CD4-positive, alpha-beta memory T cell (primary cell): Measurements from ENCODE around the gene SNTG2. TPM values are rescaled to one million over a fixed set of nuclear protein-coding genes. Genes with fewer than 3 reads are reported as not detected.
"Not testable (repeated sequence)": the region's sequence is repeated elsewhere in the genome, so short reads cannot be mapped to it uniquely, and the experiment has no call there.

Source experiments
- CTCF ChIA-PET: fragments of 350-600 bp; sonication (Branson Sonifier 250); formaldehyde crosslinking; loops from one replicate; lab custom pipeline; 2021; ENCODE audit warnings: inconsistent platforms; ENCODE audit not compliant: partially characterized antibody; lab: Charles Lee
- POLR2A ChIA-PET: fragments of 350-600 bp; sonication (Branson Sonifier 250); formaldehyde crosslinking; loops from one replicate; lab custom pipeline; 2021; ENCODE audit not compliant: partially characterized antibody; lab: Charles Lee
- DNase-seq, 5 donors: peaks; one replicate each; pipeline versions ENCODE4 v3.0.0 to v3.0.0-alpha.2; 2020 to 2022; ENCODE audit warnings: mixed read lengths in 1 of 5
- H3K27ac ChIP-seq: one replicate; pipeline ENCODE4 v1.7.0; 2013; ENCODE audit warnings: low read depth, low read length
- H3K27me3 ChIP-seq: 2 replicates; pipeline ENCODE4 v1.7.0; 2013; ENCODE audit warnings: mild to moderate bottlenecking, low read length, moderate library complexity; ENCODE audit not compliant: insufficient read depth
- H3K36me3 ChIP-seq: 2 replicates; pipeline ENCODE4 v1.7.0; 2013; ENCODE audit warnings: mild to moderate bottlenecking, low read length, moderate library complexity; ENCODE audit not compliant: insufficient read depth
- H3K4me1 ChIP-seq: 2 replicates; pipeline ENCODE4 v1.7.0; 2013; ENCODE audit warnings: mild to moderate bottlenecking, low read length, moderate library complexity; ENCODE audit not compliant: insufficient read depth
- H3K4me3 ChIP-seq, 2 donors: one replicate each; pipeline ENCODE4 v1.7.0; 2013; ENCODE audit warnings: low read length in 2 of 2, mild to moderate bottlenecking in 1 of 2
- H3K9me3 ChIP-seq, 2 donors: one replicate each; pipeline ENCODE4 v1.7.0; 2013; ENCODE audit warnings: low read length in 2 of 2, control low read depth in 1 of 2; ENCODE audit not compliant: control insufficient read depth in 1 of 2
- H3K27ac Mint-ChIP-seq, 7 donors: one replicate each; pipeline ENCODE4 v1.8.0; 2020 to 2021; ENCODE audit warnings: mixed read lengths in 7 of 7, mild to moderate bottlenecking in 6 of 7, inconsistent platforms in 3 of 7, moderate library complexity in 3 of 7
- H3K27me3 Mint-ChIP-seq, 2 donors: one replicate each; pipeline ENCODE4 v1.8.0; 2020 to 2021; ENCODE audit warnings: mixed read lengths in 2 of 2
- H3K36me3 Mint-ChIP-seq, 2 donors: one replicate each; pipeline ENCODE4 v1.8.0; 2020 to 2021; ENCODE audit warnings: mixed read lengths in 2 of 2, inconsistent platforms in 1 of 2, mild to moderate bottlenecking in 1 of 2
- H3K4me1 Mint-ChIP-seq, 4 donors: one replicate each; pipeline ENCODE4 v1.8.0; 2020 to 2021; ENCODE audit warnings: mixed read lengths in 4 of 4, mild to moderate bottlenecking in 1 of 4
- H3K4me3 Mint-ChIP-seq, 8 donors: one replicate each; pipeline ENCODE4 v1.8.0; 2020 to 2021; ENCODE audit warnings: mixed read lengths in 8 of 8, mild to moderate bottlenecking in 7 of 8, moderate library complexity in 6 of 8, inconsistent platforms in 3 of 8
- H3K9me3 Mint-ChIP-seq, 8 donors: one replicate each; pipeline ENCODE4 v1.8.0; 2020 to 2021; ENCODE audit warnings: mixed read lengths in 8 of 8, mild to moderate bottlenecking in 5 of 8, inconsistent platforms in 3 of 8, moderate library complexity in 1 of 8
- intact Hi-C: fragments of 100-400 bp; cut with micrococcal nuclease; formaldehyde crosslinking; loops from one replicate; pipeline ENCODE4 v1.15.1; 2023
- polyA plus RNA-seq, 2 donors: library from polyadenylated mRNA; unstranded; fragments of 300-500 nt; fragmentation: Illumina TruSeq; gene quantifications; one replicate each; pipeline ENCODE4 v1.2.3, GENCODE V29; 2021
- total RNA-seq, 2 experiments: library from RNA; stranded (reverse); gene quantifications; one replicate each; pipeline ENCODE4 v1.2.3, GENCODE V29; 2021

Gene SNTG2
- total and polyA plus RNA-seq, 4 experiments from 2014 or later = 0.55 to 1.3 (median 0.96) TPM; not detected in 1

DNA sequence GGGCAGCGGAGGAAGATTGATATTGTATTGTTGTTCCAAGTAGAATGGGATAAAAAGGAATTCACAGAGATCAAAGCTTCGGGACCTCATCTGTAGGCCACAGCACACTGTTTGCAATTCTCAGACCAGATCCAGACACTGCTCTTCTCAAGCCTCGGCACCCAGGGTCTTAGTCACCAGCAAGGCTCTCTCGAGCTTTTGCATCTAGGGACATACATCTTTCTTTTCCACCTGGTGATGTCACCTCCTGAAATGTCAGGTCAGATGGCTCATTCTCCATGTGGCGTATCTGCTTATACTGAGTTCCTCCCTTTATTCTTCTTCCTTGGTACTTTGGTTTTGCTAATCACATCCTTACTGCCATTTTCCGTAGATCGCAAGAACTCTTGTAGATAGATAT, 42.9 kb upstream of the SNTG2 start:
- peak overlapping the region in 1 of 8 donors; percentile 39 for H3K4me3 Mint-ChIP-seq
- DNase-seq = no peak
- H3K36me3 Mint-ChIP-seq = no peaks in the 10 kb centered on the region
- intact Hi-C loops = no loop called here
- Histone ChIP-seq H3K27ac (no peak overlapping the region), H3K27me3 (no peaks in the 10 kb centered on the region), H3K4me1 (no peaks in the 10 kb centered on the region), H3K36me3 (no peaks in the 10 kb centered on the region), H3K9me3 (no peaks in the 10 kb centered on the region), H3K4me3 (no peak overlapping the region)
- no peak overlapping the region for H3K27ac Mint-ChIP-seq
- ChIA-PET CTCF (no interaction called here), POLR2A (no interaction called here)
- peaks cover 0 to 5% (median 2%) of the 10 kb centered on the region in 8 donors for H3K9me3 Mint-ChIP-seq
- H3K4me1 Mint-ChIP-seq = peaks cover 4 to 10% (median 8%) of the 10 kb centered on the region in 4 donors
- H3K27me3 Mint-ChIP-seq = peaks cover 0 to 4% of the 10 kb centered on the region in 2 donors

DNA sequence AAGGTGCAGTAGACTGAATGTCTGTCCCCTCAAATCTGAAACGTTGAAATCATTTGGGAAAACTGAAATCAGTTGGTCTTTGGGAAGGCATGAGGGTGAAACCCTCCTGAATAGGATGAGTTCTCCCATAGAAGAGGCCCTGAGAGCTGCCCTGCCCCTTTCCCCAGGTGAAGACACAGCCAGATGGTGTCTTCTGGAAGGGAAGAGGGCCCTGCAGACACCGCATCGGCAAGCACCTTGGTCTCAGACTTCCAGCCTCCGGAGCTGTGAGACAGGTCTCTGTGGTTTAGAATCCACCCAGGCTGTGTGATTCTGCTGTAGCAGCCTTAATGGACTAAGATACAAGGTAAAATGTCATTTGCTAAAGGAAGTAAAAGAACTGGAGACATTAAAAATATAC, 42.1 kb upstream of the SNTG2 start:
- no peaks in the 10 kb centered on the region for H3K27me3 ChIP-seq
- Mint-ChIP-seq H3K4me3 (peak overlapping the region in 1 of 8 donors; percentile 10), H3K36me3 (no peaks in the 10 kb centered on the region), H3K27ac (peak overlapping the region in 2 of 7 donors; percentile 3), H3K27me3 (peaks cover 0 to 4% of the 10 kb centered on the region in 2 donors), H3K4me1 (peaks cover 4 to 10% (median 8%) of the 10 kb centered on the region in 4 donors), H3K9me3 (peaks cover 0 to 4% (median 2%) of the 10 kb centered on the region in 8 donors)
- ChIA-PET CTCF (interaction anchor here (0.9 kb wide), 1 partner anchor 10 kb away, joined by 4 read pairs; no protein-coding TSS in a partner anchor), POLR2A (no interaction called here)
- DNase-seq = no peak
- H3K27ac ChIP-seq = no peak overlapping the region
- no peaks in the 10 kb centered on the region for H3K4me1 ChIP-seq
- H3K36me3 ChIP-seq = no peaks in the 10 kb centered on the region
- intact Hi-C loops = no loop called here
- H3K9me3 ChIP-seq = no peaks in the 10 kb centered on the region
- no peak overlapping the region for H3K4me3 ChIP-seq

DNA sequence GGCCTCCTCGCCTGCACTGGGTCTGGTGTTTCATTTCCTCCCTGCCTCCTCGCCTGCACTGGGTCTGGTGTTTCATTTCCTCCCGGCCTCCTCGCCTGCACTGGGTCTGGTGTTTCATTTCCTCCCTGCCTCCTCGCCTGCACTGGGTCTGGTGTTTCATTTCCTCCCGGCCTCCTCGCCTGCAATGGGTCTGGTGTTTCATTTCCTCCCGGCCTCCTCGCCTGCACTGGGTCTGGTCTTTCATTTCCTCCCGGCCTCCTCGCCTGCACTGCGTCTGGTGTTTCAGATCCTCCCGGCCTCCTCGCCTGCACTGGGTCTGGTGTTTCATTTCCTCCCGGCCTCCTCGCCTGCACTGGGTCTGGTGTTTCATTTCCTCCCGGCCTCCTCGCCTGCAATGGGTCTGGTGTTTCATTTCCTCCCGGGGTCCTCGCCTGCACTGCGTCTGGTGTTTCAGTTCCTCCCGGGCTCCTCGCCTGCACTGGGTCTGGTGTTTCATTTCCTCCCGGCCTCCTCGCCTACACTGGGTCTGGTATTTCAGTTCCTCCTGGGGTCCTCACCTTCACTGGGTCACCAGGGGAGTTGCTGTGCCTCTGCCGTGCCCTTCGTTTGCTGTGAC, 40.8 kb upstream of the SNTG2 start:
- DNase-seq, H3K36me3 ChIP-seq, intact Hi-C loops, H3K9me3 ChIP-seq, H3K4me3 Mint-ChIP-seq, H3K27me3 ChIP-seq, H3K27me3 Mint-ChIP-seq, POLR2A ChIA-PET, H3K4me3 ChIP-seq, H3K4me1 ChIP-seq, H3K9me3 Mint-ChIP-seq, CTCF ChIA-PET, H3K27ac ChIP-seq, H3K36me3 Mint-ChIP-seq: not testable (repeated sequence)
- peaks cover 4 to 10% (median 8%) of the 10 kb centered on the region in 4 donors for H3K4me1 Mint-ChIP-seq
- peak overlapping the region in 3 of 7 donors; percentile 3 to 76 (median 42) for H3K27ac Mint-ChIP-seq

DNA sequence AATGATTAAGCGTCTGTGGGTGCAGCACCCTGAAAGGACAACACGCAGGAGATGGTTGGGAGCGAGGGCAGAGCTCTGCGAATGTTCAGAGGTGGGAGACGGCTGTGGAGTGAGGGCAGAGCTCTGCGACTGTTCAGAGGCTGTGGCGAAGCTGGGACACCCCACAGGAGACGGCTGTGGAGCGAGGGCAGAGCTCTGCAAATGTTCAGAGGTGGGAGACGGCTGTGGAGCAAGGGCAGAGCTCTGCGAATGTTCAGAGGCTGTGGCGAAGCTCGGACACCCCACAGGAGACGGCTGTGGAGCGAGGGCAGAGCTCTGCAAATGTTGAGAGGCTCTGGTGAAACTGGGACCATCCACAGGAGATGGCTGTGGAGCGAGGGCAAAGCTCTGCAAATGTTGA, 40.0 kb upstream of the SNTG2 start:
- ChIA-PET CTCF (no interaction called here), POLR2A (no interaction called here)
- Histone ChIP-seq H3K36me3 (no peaks in the 10 kb centered on the region), H3K4me3 (no peak overlapping the region), H3K27me3 (no peaks in the 10 kb centered on the region), H3K9me3 (no peaks in the 10 kb centered on the region), H3K27ac (no peak overlapping the region), H3K4me1 (no peaks in the 10 kb centered on the region)
- peaks cover 0 to 4% (median 2%) of the 10 kb centered on the region in 8 donors for H3K9me3 Mint-ChIP-seq
- intact Hi-C loops = no loop called here
- no peaks in the 10 kb centered on the region for H3K36me3 Mint-ChIP-seq
- H3K4me3 Mint-ChIP-seq = no peak overlapping the region
- peaks cover 0 to 2% of the 10 kb centered on the region in 2 donors for H3K27me3 Mint-ChIP-seq
- no peak for DNase-seq
- peaks cover 4 to 10% (median 8%) of the 10 kb centered on the region in 4 donors for H3K4me1 Mint-ChIP-seq
- H3K27ac Mint-ChIP-seq = peak overlapping the region in 1 of 7 donors; percentile 35

DNA sequence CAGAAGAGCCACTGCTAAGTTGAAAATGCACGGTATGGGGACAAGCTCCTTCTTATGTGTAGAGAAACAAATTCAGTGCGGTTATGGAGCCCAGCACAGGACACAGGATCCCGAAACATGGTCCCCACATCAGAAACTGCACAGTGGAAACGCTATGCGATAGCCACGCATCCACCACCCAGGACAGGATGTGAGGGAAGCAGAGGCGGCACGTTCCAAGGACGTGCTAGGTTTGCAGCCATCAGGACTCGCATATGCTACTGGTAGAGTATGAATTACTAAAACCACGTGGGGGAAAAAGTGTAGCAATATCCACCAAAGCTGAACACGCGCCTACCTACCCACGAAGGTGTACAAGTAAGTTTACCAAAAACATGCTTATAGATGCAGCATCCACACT, 34.7 kb upstream of the SNTG2 start:
- Mint-ChIP-seq H3K4me1 (no peaks in the 10 kb centered on the region), H3K27me3 (peaks cover 0 to 6% of the 10 kb centered on the region in 2 donors), H3K36me3 (no peaks in the 10 kb centered on the region), H3K4me3 (no peak overlapping the region), H3K9me3 (peaks cover 0 to 2% (median 0%) of the 10 kb centered on the region in 8 donors), H3K27ac (no peak overlapping the region)
- Histone ChIP-seq H3K9me3 (no peaks in the 10 kb centered on the region), H3K4me3 (no peak overlapping the region), H3K36me3 (no peaks in the 10 kb centered on the region), H3K4me1 (no peaks in the 10 kb centered on the region), H3K27me3 (no peaks in the 10 kb centered on the region), H3K27ac (no peak overlapping the region)
- ChIA-PET POLR2A (no interaction called here), CTCF (no interaction called here)
- DNase-seq = no peak
- intact Hi-C loops = no loop called here

DNA sequence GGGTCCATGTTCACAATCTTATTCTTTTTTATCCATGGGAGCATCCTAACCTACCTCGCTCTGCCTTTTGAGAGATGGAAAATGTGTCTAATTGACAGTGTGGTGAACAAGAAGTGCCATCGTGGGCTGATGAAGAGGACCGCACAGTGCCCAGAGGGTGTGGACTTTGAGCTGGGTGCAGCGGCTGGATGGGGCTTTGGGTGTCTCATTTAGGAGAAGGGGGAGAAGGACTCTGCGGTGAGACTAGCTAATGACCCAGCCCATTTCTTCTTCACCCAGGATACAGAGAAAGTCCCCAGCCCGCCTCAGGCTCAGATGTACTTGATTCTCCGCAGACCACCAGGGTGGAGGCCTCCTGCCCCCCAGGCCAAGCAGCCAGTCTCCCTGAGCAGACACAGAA, 33.7 kb upstream of the SNTG2 start:
- no peaks in the 10 kb centered on the region for H3K27me3 ChIP-seq
- ChIA-PET CTCF (no interaction called here), POLR2A (no interaction called here)
- intact Hi-C loops = no loop called here
- H3K9me3 Mint-ChIP-seq = peaks cover 0 to 2% (median 0%) of the 10 kb centered on the region in 8 donors
- H3K4me1 ChIP-seq = no peaks in the 10 kb centered on the region
- no peaks in the 10 kb centered on the region for H3K36me3 ChIP-seq
- no peak for DNase-seq
- no peaks in the 10 kb centered on the region for H3K9me3 ChIP-seq
- H3K27ac ChIP-seq = no peak overlapping the region
- no peaks in the 10 kb centered on the region for H3K4me1 Mint-ChIP-seq
- H3K4me3 ChIP-seq = no peak overlapping the region
- no peaks in the 10 kb centered on the region for H3K36me3 Mint-ChIP-seq
- no peak overlapping the region for H3K27ac Mint-ChIP-seq
- H3K27me3 Mint-ChIP-seq = peaks cover 0 to 6% of the 10 kb centered on the region in 2 donors
- H3K4me3 Mint-ChIP-seq = no peak overlapping the region

DNA sequence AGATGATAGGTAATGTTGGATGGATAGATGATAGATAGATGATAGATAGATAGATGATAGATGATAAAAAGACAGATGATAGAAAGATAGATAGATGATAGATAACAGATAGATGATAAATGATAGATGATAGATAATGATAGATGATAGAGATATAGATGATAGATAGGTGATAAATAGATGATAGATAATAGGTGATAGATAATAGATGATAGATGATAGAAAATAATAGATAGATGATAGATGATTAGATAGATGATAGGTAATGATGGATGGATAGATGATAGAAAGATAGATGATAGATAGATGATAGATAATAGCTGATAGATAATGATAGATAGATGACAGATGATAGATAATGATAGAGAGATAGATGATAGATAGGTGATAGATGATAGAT, 31.0 kb upstream of the SNTG2 start:
- H3K4me3 Mint-ChIP-seq = no peak overlapping the region
- Histone ChIP-seq H3K27me3 (no peaks in the 10 kb centered on the region), H3K27ac (no peak overlapping the region), H3K9me3 (no peaks in the 10 kb centered on the region), H3K4me1 (no peaks in the 10 kb centered on the region), H3K36me3 (no peaks in the 10 kb centered on the region), H3K4me3 (no peak overlapping the region)
- intact Hi-C loops = no loop called here
- H3K36me3 Mint-ChIP-seq = no peaks in the 10 kb centered on the region
- H3K4me1 Mint-ChIP-seq = no peaks in the 10 kb centered on the region
- H3K27me3 Mint-ChIP-seq = peaks cover 4 to 9% of the 10 kb centered on the region in 2 donors
- H3K9me3 Mint-ChIP-seq = no peaks in the 10 kb centered on the region
- H3K27ac Mint-ChIP-seq = no peak overlapping the region
- POLR2A ChIA-PET = no interaction called here
- no peak for DNase-seq
- CTCF ChIA-PET = no interaction called here
